ENCODE data around the gene APOL6. TPM values are rescaled to one million over a fixed set of nuclear protein-coding genes. Genes with fewer than 3 reads are reported as not detected.
A peak's percentile ranks its signal among the peaks of the same experiment; 100 is the strongest.

The APOL6 gene
- polyA plus RNA-seq, 1 donor (not counting 4 experiments of a cell fraction or from before 2014, with no cell fraction given) = 4.2 TPM

DNA sequence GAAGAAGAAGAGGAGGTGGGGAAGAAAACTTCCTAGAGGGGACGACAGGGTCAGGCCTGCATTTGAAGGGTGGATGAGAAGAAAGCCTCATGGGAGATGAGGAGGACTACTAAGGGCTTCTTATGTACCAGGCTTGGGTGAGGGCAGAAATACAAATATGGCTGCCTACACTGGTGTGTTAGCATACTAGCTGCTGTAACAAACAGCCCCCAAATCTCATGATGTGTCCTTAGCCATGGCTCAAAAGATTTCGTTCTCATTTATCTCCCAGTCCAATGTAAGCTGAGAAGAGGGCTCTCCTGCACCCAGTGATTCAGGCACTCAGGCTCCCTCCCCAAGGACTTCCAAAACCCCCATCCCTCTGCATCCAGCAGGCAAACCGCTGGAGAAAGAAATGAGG is 19.5 kb upstream of the APOL6 start:
- DNase-seq (ENCODE audit: low read depth, low spot score) (no peak), FAIRE-seq (peak; percentile 69)
- dilution Hi-C loops (cut with MboI; ENCODE audit: extremely low pct_ligation_motif_present, low sequenced_read_pairs) = no loop called here
- Histone ChIP-seq H3K36me3 (ENCODE audit: control insufficient read depth in 2 of 2, extremely low read depth in 1 of 2, insufficient read depth in 2 of 2, low read length in 2 of 2) (no peaks in the 10 kb centered on the region), H4K20me1 (ENCODE audit: control insufficient read depth, extremely low read depth, insufficient read depth, low read length) (no peaks in the 10 kb centered on the region), H3K27me3 (ENCODE audit: control insufficient read depth, extremely low read depth, insufficient read depth, low read length) (no peaks in the 10 kb centered on the region), H3K9me3 (ENCODE audit: control insufficient read depth, low read depth, low read length) (no peaks in the 10 kb centered on the region), H3K9ac (ENCODE audit: control insufficient read depth, extremely low read depth, insufficient read depth, low read length) (peak overlapping the region; percentile 70), H3K27ac (ENCODE audit: control insufficient read depth, insufficient read depth, low read length) (peak overlapping the region; percentile 90), H3K4me1 (ENCODE audit: control insufficient read depth, extremely low read depth, insufficient read depth, low read length) (peaks cover 24% of the 10 kb centered on the region), H2AFZ (ENCODE audit: control insufficient read depth, low read length) (no peak overlapping the region), H3K79me2 (ENCODE audit: control insufficient read depth, insufficient read depth, low read length) (no peaks in the 10 kb centered on the region), H3K4me3 (ENCODE audit: control insufficient read depth in 2 of 3, extremely low read depth in 1 of 3, insufficient read depth in 2 of 3, low read depth in 1 of 3, low read length in 3 of 3) (no peak overlapping the region), H3K9me1 (ENCODE audit: control insufficient read depth, extremely low read depth, insufficient read depth, low read length) (no peaks in the 10 kb centered on the region), H3K4me2 (ENCODE audit: control insufficient read depth, extremely low read depth, insufficient read depth, low read depth, low read length) (no peak overlapping the region)
- TF ChIP-seq CTCF (optimal IDR thresholded peaks at IDR 0.05 in 1 of 3, IDR thresholded peaks at IDR 0.05 in 1 of 3, conservative IDR thresholded peaks at IDR 0.05 in 1 of 3; ENCODE audit: extremely low read depth in 1 of 3, insufficient read depth in 2 of 3, low read length in 3 of 3) = no peak
- no peak for TF ChIP-seq EZH2 (IDR thresholded peaks at IDR 0.05; ENCODE audit: low read length)

- no peaks in the 10 kb centered on the region for H3K9me1 ChIP-seq (ENCODE audit: control insufficient read depth, extremely low read depth, insufficient read depth, low read length)
- H2AFZ ChIP-seq (ENCODE audit: control insufficient read depth, low read length) = peak overlapping the region; percentile 35
- H3K9ac ChIP-seq (ENCODE audit: control insufficient read depth, extremely low read depth, insufficient read depth, low read length) = peak overlapping the region; percentile 70
- peak overlapping the region; percentile 90 for H3K27ac ChIP-seq (ENCODE audit: control insufficient read depth, insufficient read depth, low read length)
- dilution Hi-C loops (cut with MboI; ENCODE audit: extremely low pct_ligation_motif_present, low sequenced_read_pairs) = no loop called here
- H3K79me2 ChIP-seq (ENCODE audit: control insufficient read depth, insufficient read depth, low read length) = no peaks in the 10 kb centered on the region
- H3K4me2 ChIP-seq (ENCODE audit: control insufficient read depth, extremely low read depth, insufficient read depth, low read depth, low read length) = peak overlapping the region; percentile 84
- FAIRE-seq (peak; percentile 99), DNase-seq (ENCODE audit: low read depth, low spot score) (peak; percentile 98)
- no peak for TF ChIP-seq CTCF (optimal IDR thresholded peaks at IDR 0.05 in 1 of 3, IDR thresholded peaks at IDR 0.05 in 1 of 3, conservative IDR thresholded peaks at IDR 0.05 in 1 of 3; ENCODE audit: extremely low read depth in 1 of 3, insufficient read depth in 2 of 3, low read length in 3 of 3)
- TF ChIP-seq EZH2 (IDR thresholded peaks at IDR 0.05; ENCODE audit: low read length) = no peak
- H3K4me3 ChIP-seq (ENCODE audit: control insufficient read depth in 2 of 3, extremely low read depth in 1 of 3, insufficient read depth in 2 of 3, low read depth in 1 of 3, low read length in 3 of 3) = peak overlapping the region in 2 of 3 experiments; percentile 15 to 43
- H3K36me3 ChIP-seq (ENCODE audit: control insufficient read depth in 2 of 2, extremely low read depth in 1 of 2, insufficient read depth in 2 of 2, low read length in 2 of 2) = no peaks in the 10 kb centered on the region
- H3K9me3 ChIP-seq (ENCODE audit: control insufficient read depth, low read depth, low read length) = no peaks in the 10 kb centered on the region
- H3K27me3 ChIP-seq (ENCODE audit: control insufficient read depth, extremely low read depth, insufficient read depth, low read length) = no peaks in the 10 kb centered on the region
- H4K20me1 ChIP-seq (ENCODE audit: control insufficient read depth, extremely low read depth, insufficient read depth, low read length) = no peaks in the 10 kb centered on the region
- H3K4me1 ChIP-seq (ENCODE audit: control insufficient read depth, extremely low read depth, insufficient read depth, low read length) = peaks cover 24% of the 10 kb centered on the region
Measured at GRCh38 chr22:35629406-35630216, 18.6 kb upstream of the APOL6 start.

All from keratinocyte (primary cell).